ENCODE measurements around the gene MMP14.

MMP14 gene

DNA sequence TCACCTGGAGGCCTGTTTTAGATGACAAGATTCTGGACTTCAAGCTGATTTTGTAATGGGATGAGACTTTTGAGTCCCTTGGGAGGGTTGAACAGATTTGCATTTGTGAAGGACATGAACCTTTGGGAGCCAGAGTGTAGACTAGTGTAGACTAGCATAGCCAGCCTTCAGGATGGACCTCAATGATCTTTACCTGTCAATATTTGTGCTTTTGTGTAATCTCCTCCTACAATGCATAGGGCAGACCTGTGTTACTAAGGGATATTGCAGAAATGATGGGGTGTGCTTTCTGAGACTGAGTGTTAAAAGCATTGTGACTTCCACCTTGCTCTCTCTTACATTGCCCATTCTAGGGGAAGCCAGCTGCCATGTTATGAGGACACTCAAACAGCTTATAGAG, 25.3 kb downstream of the MMP14 start:
- no peak for DNase-seq (ENCODE audit: low spot score)

DNA sequence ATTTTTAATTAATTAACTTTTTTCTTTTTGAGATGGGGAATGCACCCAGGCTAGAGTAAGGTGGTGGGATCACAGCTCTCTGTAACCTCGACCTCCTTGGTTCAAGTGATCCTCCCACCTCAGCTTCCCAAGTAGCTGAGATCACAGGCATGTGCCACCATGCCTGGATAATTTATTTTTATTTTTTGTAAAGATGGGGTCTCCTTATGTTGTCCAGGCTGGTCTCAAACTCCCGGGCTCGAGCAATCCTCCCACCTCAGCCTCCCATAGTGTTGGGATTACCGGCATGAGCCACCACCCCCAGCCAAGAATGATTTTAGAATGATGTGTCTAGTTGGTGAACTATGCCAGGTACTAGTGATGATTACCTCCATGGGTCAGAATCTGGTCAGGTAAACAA, 28.6 kb downstream of the MMP14 start:
- no peak for DNase-seq (ENCODE audit: low spot score)

DNA sequence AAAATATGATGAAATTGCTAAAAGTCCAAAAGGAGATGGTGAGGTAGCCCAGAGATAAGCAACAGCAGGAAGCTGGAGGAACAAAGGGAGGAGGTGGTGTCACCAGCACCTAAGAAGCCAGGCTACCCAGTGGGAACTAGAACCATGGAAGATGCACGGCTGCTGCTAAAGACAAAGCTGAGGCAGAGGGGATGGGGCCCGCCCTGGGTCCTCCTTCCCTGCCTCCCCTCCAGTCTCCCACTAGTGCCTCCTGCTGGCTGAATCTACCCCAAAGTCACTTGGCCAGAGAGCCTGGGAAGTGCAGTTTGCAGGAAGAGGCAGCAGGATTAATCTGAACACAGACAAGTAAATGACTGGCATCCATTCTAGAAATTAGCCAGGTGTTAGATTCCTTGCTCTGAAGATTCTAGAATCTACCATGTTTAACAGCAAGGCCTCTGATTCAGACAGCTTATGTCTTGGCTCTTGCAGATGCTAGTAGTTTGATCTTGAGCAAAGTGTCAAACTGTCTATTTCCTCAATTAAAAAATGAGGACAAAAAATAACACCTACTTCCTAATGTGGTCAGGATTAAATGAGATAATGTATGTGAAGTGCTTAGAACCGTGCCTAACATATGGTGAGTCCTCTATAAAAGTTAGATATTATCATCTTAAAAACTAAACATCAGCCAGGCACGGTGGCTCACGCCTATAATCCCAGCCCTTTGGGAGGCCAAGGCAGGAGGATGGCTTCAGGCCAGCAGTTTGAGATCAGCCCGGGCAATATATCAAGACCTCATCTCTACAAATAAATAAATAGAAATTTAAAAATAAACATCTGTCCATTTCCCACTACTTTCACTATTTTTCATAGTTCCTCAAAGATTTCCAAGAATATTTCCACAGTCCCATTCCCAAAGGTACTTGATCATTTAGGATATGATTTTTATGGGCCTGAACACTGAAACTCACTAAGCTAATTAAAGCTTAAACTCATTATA, 29.3 kb downstream of the MMP14 start:
- DNase-seq (ENCODE audit: low spot score), result no peak

GRCh38 chr14:22866874-22867273, 30.5 kb downstream of the MMP14 start:
- DNase-seq (ENCODE audit: low spot score), result no peak

DNA sequence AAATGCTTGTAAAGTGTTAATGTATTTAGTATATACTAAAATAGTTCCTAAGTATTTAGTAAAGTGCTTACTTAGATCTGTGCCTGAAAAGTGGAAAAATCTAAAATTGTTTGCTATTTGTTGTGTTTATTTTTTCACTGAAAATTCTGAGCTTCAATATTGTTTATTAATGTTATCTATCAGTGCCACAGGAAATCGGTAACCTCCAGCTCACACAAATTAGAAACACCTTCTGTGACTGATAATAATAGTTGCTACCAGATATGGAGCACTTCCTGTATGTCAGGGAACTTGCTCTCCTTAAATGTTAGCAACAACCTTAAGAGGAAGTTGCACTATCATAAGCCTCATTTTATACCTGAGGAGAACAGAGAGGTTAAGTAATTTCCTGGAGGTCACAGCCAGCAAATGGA, 34.4 kb downstream of the MMP14 start:
- no peak for DNase-seq (ENCODE audit: low spot score)

DNA sequence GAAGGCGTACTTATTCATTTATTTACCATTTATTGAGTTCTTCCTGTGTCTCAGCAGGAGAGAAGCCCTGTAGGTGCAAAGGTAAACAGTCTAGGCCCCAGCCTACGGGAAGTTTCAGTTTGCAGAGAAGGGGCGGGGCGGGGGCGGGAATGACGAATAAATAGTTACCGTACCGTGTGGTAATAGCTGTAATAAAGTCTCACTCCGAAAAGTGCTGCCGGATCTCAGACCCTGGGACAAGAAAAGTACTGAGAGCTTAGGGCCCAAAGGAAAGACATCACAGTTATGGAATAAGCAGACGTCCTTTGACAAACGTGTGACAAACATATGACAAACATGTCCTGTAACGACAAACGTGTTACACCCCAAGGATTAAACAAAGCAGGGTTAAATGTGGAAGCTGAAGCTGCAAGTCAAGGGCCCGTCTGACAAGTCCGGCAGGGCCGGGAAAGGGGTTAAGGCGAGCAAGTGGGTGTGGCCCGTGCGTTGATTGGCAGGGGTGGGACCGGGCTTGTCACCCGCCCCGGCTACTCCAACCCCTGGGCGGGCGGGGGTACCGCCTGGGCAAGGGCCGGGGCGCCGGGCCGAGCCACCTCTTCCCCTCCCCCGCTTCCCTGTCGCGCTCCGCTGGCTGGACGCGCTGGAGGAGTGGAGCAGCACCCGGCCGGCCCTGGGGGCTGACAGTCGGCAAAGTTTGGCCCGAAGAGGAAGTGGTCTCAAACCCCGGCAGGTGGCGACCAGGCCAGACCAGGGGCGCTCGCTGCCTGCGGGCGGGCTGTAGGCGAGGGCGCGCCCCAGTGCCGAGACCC, 35.0 kb downstream of the MMP14 start, which contains the start of gene LRP10:
Gene LRP10, plus strand, starts transcription at position 517 of the 809 bp plus-strand sequence. CDS start 564 bp downstream, outside the sequence.
- peak; percentile 94 for DNase-seq (ENCODE audit: low spot score)

DNA sequence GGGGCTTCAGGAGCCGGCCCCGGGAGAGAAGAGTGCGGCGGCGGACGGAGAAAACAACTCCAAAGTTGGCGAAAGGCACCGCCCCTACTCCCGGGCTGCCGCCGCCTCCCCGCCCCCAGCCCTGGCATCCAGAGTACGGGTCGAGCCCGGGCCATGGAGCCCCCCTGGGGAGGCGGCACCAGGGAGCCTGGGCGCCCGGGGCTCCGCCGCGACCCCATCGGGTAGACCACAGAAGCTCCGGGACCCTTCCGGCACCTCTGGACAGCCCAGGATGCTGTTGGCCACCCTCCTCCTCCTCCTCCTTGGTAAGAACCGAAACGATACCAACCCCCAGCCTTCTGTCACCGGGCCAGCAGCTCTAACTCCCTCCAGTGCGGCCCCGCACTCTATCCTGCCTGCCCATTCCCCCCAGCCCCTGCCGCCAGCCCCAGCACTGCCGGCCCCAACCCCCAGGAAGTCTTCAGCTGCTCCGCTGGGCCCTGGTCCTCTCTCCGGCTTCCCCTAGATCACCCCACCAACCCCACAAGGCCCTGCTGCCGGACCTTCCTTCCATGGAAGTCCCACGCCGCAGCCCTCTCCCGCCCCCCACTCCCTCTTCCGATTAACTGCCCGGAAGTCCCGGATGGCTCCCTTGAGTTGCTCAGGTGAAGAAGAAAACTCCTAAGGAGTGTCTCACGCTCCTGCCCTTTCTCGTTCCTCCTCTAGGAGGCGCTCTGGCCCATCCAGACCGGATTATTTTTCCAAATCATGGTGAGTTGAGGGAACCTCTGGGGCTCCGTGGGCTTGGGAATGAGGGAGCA, 35.8 kb downstream of the MMP14 start:
- DNase-seq (ENCODE audit: low spot score), result peak; percentile 88

- DNase-seq (ENCODE audit: low spot score), result no peak
Measured at GRCh38 chr14:22872833-22873520, 36.6 kb downstream of the MMP14 start.

- DNase-seq (ENCODE audit: low spot score), result no peak
Measured at GRCh38 chr14:22875003-22875747, 38.8 kb downstream of the MMP14 start.

- no peak for DNase-seq (ENCODE audit: low spot score)
Measured at GRCh38 chr14:22875748-22876319, 39.4 kb downstream of the MMP14 start.

- DNase-seq (ENCODE audit: low spot score), result no peak
Measured at GRCh38 chr14:22877000-22877501, 40.7 kb downstream of the MMP14 start.

GRCh38 chr14:22878271-22879246, 42.2 kb downstream of the MMP14 start:
- DNase-seq (ENCODE audit: low spot score), result no peak

- no peak for DNase-seq (ENCODE audit: low spot score)
Measured at GRCh38 chr14:22882064-22882463, 45.7 kb downstream of the MMP14 start.

GRCh38 chr14:22882529-22883172, 46.3 kb downstream of the MMP14 start:
- peak; percentile 70 for DNase-seq (ENCODE audit: low spot score)

DNA sequence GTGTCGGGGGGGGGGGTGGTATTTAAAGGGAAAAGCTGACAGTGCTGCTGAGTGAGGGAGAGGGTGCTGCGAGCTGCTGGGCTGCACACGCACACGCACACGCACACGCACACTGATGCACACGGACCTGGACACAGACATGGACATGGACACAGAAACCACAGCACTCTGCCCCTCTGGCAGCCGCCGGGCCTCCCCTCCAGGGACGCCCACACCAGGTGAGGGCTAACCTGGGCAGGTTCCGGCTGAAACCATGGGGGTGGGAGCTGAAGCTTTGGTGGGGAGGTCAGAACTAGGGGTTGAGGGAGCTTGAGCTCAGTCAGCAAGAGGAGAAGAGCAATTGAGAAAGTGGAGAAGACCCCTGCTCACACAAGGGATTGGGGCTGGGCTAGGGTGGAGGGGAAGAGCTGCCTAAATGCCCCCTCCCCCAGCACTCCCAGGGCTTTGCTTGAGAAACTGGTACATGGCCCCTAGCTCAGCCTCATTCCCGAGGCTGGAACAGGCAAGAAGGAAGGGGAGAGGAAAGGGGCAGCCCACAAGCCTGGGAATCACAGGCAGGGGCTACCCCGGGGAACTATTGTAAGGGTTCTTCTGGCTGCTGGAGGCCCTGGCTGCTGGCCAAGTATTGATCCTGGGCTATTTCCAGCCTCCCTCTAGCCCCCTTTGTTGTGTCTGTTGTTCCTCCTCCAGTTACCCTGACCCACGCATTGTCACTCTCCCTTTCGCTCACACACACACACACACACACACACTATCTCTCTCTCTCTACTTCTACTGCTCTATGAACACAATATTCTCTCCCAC, 47.0 kb downstream of the MMP14 start, which contains the start of gene REM2:
Gene REM2, plus strand, starts transcription at position 50 of the 804 bp plus-strand sequence. Its CDS starts 66 bp downstream, at position 116.
- peak; percentile 57 for DNase-seq (ENCODE audit: low spot score)

GRCh38 chr14:22884076-22884737, 47.8 kb downstream of the MMP14 start:
- no peak for DNase-seq (ENCODE audit: low spot score)
